ELF-1 (cell line): ENCODE data around the gene CAMKK2.
"Not testable (repeated sequence)": the region's sequence is repeated elsewhere in the genome, so short reads cannot be mapped to it uniquely, and the experiment has no call there.

Source experiments
- DNase-seq: peaks from one replicate; pipeline ENCODE4 v3.0.0-alpha.2; 2016; ENCODE audit warnings: low read depth, low spot score

Gene CAMKK2

GRCh38 chr12:121224591-121224990, 71.9 kb downstream of the CAMKK2 start:
- no peak for DNase-seq

DNA sequence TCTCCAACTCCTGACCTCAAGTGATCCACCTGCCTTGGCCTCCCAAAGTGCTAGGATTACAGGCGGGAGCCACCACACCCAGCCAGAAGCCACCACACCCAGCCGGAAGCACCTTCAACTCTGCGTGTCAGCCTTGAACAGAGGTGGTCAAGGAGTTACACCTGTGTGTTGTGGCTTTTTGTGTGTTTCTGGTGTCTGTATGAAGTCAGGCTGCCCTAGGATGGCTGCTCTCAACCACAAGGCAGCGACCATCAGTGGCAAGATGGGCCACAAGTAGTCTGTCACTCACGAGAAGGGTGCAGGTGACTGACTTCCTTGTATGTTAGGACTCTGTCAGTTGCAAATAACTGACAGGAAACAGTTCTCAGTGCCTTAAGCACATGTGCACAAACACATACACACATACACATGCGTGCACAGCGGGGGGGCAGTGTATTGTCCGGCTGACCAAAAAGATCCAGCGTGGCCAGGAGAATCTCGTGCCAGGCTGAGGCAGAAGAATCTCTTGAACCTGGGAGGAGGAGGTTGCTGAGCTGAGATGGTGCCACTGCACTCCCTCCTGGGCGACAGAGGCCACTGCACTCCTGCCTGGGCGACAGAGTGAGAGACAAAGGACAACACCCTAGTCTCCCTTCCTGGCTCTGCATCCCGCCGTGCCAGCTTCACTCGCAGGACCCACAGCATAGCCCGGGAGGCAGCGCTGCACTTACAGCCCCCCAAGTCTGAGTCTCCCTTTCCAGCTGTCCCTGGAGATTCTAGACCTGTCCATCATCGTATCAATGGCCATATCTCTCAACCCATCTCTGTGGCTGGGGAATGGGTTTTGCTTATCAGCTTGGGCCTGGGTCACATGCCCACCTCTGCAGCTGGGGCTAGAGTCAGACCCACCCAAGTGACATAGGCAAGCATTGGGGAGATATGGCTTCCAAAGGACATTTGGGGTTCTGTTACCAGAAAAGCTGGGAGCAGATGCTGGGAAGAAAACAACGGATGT, 72.9 kb downstream of the CAMKK2 start:
- DNase-seq: peak; percentile 45

- DNase-seq: no peak
Observed at GRCh38 chr12:121222847-121223246, 73.7 kb downstream of the CAMKK2 start.

- no peak for DNase-seq
Observed at GRCh38 chr12:121219353-121219986, 77.0 kb downstream of the CAMKK2 start.

DNA sequence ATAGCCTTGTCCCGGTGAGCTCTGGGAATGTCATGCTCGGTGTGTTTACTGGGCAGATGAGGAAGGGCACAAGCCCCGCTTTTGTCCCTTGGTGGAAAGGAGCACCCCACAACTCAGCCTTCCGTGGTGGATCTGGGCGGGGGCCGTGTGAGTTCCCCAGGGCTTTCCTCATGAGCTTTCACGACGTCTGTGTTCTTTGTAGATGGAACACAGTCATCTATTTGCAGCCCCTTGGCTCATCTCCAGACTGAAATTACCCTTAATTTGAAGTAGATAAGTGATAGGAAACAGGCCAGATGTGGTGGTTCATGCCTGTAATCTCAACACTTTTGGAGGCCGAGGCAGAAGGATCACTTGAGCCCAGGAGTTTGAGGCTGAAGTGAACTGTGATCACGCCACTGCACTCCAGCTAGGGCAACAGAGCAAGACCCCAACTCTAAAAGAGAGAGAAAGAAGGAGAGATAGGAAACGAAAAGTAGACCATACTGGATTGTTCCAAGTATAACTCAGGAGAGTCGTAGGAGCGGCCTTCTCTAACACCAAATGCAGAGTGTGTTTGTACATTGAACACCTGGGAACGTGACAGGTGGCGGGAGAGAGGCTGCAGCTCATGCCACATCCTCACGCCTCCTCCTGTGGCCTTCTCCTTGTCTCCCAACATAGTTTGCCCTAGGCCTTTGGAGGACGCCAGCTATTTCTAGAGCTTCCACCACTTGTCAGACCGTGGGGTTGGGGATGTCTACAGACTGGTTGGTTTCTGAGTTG, 77.7 kb downstream of the CAMKK2 start:
- no peak for DNase-seq

DNA sequence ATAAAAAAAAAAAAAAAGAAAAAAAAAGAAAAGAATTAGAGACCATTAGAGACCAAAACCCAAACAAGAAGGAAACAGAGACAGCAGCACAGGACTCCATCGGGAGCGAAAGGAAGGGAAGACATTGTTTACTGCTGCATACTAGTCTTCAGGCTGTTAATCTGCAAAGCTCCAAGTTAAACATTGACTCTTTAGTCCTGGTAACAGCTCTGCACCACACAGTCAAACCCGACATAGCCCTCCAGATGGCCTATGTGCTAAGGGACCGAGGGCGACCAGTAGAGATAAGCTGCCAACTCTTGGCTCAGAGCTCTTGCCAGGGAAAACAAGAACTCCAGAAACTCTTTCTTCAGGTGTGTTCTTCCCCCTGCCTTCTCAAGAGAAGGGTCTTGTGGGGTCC, 78.7 kb downstream of the CAMKK2 start:
- DNase-seq: no peak

DNA sequence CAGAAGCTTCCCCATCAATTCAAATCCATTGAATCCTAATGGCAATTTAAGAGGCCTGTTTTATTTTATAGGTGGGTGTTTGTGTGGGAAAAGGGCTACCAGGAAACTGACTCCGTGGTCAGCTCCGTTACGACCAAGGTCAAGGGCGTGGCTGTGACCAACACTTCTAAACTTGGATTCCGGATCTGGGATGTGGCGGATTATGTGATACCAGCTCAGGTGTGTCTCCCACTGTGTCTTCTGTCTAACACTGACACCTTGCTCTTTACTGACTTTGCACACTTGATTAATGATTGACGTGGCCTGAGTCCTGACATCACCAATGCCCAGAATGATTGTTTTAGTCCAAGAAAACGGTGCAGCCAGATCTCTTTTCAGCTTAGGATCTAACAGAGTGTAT, 79.4 kb downstream of the CAMKK2 start:
- DNase-seq: no peak

GRCh38 chr12:121216102-121216501, 80.4 kb downstream of the CAMKK2 start:
- no peak for DNase-seq

DNA sequence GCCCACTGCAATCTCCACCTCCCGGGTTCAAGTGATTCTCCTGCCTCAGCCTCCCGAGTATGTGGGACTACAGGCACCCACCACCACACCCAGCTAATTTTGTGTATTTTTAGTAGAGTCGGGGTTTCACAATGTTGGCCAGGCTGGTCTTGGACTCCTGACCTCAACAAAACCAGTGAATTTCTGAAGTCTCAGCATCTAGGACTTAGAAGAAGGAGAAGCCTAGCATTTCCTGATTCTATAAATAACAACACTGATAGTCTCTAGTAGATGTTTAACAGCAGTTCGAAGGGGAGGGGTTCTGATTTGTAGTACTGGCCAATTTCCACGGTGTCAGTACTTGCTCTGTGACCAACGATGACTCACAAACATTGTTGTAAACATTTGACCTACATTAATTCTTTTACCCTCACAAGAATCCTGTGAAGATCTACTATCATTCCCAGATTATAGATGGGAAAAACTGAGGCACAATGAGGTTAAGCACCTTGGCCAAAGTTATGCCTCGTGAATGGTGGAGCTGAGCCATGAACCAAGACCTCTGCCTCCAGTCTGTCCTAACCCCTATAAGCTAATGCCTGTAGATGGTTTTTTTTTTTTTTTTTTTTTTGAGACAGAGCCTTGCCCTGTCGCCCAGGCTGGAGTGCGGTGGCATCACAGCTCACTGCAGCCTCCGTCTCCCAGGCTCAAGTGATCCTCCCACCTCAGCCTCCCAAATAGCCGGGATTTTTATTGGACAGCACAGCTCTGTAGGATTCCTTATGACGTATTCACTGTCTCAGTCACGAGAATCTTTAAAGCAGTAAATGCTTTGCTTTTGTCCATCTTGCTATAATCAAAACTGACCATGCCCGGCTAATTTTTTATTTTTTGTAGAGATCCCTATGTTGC, 81.4 kb downstream of the CAMKK2 start:
- DNase-seq: no peak

- no peak for DNase-seq
Observed at GRCh38 chr12:121214166-121214777, 82.2 kb downstream of the CAMKK2 start.

GRCh38 chr12:121212875-121213274, 83.6 kb downstream of the CAMKK2 start:
- DNase-seq: no peak

DNA sequence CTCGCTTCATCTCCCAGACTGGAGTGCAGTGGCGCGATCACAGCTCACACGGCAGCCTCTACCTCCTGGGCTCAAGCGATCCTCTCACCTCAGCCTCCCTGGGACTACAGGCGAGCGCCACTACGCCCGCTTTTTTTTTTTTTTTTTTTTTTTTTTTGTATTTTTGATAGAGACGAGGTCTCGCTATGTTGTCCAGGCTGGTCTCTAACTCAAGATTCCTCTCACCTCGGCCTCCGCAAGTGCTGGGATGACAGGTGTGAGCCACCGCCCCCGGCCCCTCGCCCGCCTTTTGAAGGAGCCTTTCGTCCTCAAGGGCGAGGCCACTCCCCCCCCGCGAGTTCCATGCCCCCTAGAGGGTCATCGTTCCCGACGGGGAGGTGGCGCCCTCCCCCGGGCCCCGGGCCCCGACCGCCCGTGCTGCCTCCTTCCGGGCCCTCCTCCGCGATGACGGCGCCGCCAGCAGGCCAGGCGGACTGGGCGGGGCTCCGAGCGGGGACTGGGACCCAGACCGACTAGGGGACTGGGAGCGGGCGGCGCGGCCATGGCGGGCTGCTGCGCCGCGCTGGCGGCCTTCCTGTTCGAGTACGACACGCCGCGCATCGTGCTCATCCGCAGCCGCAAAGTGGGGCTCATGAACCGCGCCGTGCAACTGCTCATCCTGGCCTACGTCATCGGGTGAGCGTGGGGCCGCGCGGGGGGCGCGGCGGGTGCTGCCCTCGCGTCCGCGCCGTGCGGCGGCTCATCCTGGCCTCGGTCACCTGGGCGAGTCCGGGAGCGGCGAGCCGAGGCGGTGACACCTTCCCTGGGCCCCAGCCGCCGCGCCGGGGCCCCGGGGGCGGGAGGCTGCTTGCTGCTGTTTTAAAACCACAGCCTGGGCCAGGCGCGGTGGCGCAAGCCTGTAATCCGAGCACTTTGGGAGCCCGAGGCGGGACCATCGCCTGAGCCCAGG, 86.6 kb downstream of the CAMKK2 start, which contains the start of gene P2RX4:
TSS of gene P2RX4 (plus strand) at position 506 of the 949 bp plus-strand sequence. CDS start at position 542, 36 bp downstream.
- peak; percentile 89 for DNase-seq

GRCh38 chr12:121209221-121209620, 87.3 kb downstream of the CAMKK2 start:
- no peak for DNase-seq

DNA sequence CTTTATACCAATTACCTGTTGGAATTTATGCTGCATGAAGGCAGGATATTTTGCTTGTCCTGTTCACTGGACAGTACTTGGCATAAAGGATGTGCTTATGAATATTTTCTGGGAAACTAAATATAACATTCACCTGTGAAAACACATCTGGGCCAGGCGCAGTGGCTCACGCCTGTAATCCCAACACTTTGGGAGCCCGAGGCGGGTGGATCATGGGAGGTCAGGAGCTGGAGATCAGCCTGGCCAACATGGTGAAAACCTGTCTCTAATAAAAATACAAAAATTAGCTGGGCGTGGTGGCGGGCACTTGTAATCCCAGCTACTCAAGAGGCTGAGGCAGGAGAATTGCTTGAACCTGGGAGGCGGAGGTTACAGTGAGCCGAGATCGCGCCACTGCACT, 87.9 kb downstream of the CAMKK2 start:
- DNase-seq: not testable (repeated sequence)

DNA sequence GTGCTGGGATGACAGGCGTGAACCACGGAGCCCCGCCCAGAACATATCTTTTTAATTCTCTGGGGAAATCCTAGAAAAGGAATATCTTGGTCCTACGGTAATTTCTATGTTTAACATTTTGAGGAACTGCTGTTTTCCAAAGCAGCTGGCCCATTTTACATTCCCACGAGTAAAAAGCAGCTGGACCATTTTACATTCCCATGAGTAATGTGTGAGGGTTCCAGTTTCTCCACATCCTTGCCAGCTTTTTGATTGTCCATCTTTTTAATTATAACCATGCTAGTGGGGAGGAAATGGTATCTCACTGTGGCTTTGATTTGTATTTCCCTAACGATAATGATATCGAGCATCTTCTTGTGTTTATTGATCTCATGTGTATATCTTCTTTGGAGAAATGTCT, 91.0 kb downstream of the CAMKK2 start:
- no peak for DNase-seq

GRCh38 chr12:121203482-121203881, 93.0 kb downstream of the CAMKK2 start:
- no peak for DNase-seq

GRCh38 chr12:121202407-121203355, 93.8 kb downstream of the CAMKK2 start:
- DNase-seq: no peak

- DNase-seq: not testable (repeated sequence)
Observed at GRCh38 chr12:121201140-121201539, 95.4 kb downstream of the CAMKK2 start.
